D341Med (cell line): ENCODE results near the gene CPM.
"Not testable (repeated sequence)": the region's sequence is repeated elsewhere in the genome, so short reads cannot be mapped to it uniquely, and the experiment has no call there.

Source experiments
- DNase-seq: peaks from one replicate; pipeline ENCODE4 v3.0.0; 2012; ENCODE audit warnings: low spot score

CPM gene

DNA sequence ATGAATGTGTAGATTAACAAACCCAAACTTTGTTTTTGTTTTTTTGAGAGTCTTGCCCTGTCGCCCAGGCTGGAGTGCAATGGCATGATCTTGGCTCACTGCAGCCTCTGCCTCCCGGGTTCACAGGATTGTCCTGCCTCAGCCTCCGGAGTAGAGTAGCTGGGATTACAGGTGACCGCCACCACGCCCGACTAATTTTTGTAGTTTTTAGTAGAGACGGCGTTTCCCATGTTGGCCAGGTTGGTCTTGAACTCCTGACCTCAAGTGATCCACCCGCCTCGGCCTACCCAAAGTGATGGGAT is 125.7 kb downstream of the CPM start:
- not testable (repeated sequence) for DNase-seq

DNA sequence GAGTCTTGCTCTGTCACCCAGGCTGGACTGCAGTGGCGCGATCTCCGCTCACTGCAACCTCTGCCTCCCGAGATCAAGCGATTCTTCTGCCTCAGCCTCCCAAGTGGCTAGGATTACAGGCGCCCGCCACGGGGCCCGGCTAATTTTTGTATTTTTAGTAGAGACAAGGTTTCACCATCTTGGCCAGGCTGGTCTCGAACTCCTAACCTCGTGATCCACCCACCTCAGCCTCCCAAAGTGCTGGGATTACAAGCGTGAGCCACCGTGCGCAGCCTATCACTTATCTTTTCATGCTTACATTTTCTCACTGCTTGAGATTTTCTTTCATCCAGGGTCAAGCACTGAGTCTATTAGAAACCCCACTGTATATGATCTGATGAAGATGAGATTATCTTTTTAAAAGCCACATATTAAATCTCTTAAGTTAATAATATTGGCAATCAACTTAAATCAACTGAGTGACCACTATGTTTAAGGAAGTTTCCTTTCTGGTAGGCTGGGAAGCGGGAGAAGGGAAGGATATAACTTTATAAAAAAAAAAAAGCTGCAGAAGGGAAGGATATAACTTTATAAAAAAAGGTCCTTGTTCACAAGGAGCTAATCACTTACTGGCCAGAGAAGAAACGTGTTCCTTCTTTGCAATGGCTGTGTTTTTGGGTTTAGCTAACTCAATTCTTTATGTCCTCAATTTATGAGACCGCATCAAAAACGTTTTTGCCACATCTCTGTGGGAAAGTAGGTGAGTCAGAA is 126.3 kb downstream of the CPM start:
- no peak for DNase-seq

DNA sequence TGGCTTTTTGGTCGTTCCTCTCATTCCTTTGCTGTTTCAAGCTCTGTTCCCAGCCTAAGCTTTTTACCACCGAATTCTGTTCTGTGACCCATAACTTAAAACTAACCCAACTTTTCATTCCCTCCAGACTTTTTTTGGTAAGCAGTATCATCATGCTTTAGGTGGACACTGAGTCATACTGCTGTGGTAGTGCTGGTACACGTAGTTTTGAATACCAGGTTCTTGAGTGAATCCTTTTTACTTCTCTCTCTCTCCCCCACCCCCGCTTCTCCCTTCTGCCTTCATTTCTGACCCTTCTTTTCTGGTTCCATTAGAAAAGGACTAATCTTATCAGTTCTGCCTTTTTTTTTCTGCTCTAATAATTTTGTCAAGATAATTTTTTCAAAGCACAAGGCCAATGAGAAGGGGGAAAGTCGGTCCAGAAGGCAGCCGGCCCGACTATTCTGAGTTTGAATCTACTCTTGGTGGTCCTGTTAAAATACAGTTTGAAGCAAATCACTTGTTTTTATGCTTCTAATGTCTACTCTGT is 127.3 kb downstream of the CPM start:
- no peak for DNase-seq

GRCh38 chr12:68804657-68805591 is 128.0 kb downstream of the CPM start:
- DNase-seq = no peak

GRCh38 chr12:68803948-68804656 is 128.9 kb downstream of the CPM start:
- DNase-seq = no peak

- not testable (repeated sequence) for DNase-seq
These were observed 129.9 kb downstream of the CPM start for GRCh38 chr12:68802911-68803651.

DNA sequence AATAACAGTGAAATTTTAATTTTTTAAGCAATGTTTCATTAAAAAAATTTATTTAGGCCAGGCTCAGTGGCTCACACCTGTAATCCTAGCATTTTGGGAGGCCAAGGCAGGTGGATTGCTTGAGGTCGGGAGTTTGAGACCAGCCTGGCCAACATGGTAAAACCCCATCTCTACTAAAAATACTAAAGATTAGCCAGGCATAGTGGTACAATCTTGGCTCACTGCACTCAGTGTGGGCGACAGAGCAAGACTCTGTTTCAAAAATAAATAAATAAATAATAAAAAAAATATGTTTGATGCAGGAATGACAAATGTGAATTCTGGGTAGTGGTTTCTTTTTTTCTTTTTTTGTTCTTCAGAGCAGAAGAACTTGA is 130.6 kb downstream of the CPM start:
- not testable (repeated sequence) for DNase-seq
